Activated CD4-positive, alpha-beta T cell treated with anti-CD3 and anti-CD28 coated beads for 36 hours (primary cell): ENCODE results near the gene PAQR5. TPM values are rescaled to one million over a fixed set of nuclear protein-coding genes. Genes with fewer than 3 reads are reported as not detected.

ENCODE experiments used
- ATAC-seq: fragments of 200-7000 bp; cut with Tn5 transposase; one replicate; pipeline ENCODE4 v1.10.0; 2021; ENCODE audit warnings: mild to moderate bottlenecking, moderate library complexity
- CTCF ChIA-PET: fragments of 350-600 bp; sonication (Branson Sonifier 250); formaldehyde crosslinking; loops from one replicate; lab custom pipeline; 2021; ENCODE audit warnings: antibody characterized with exemption; lab: Charles Lee
- POLR2A ChIA-PET: fragments of 350-600 bp; sonication (Branson Sonifier 250); formaldehyde crosslinking; loops from one replicate; lab custom pipeline; 2021; ENCODE audit warnings: antibody characterized with exemption, inconsistent platforms; lab: Charles Lee
- DNase-seq: peaks from one replicate; pipeline ENCODE4 v3.0.0-alpha.2; 2020
- H3K27ac Mint-ChIP-seq: one replicate; pipeline ENCODE4 v1.8.0; 2021; ENCODE audit warnings: mixed read lengths
- H3K27me3 Mint-ChIP-seq: one replicate; pipeline ENCODE4 v1.8.0; 2021; ENCODE audit warnings: mixed read lengths
- H3K36me3 Mint-ChIP-seq: one replicate; pipeline ENCODE4 v1.8.0; 2021; ENCODE audit warnings: low read depth, mixed read lengths
- H3K4me1 Mint-ChIP-seq: one replicate; pipeline ENCODE4 v1.8.0; 2021; ENCODE audit warnings: mixed read lengths
- H3K4me3 Mint-ChIP-seq: one replicate; pipeline ENCODE4 v1.8.0; 2021; ENCODE audit warnings: mild to moderate bottlenecking, moderate library complexity, mixed read lengths
- H3K9me3 Mint-ChIP-seq: one replicate; pipeline ENCODE4 v1.8.0; 2021; ENCODE audit warnings: low read depth, mixed read lengths
- intact Hi-C, 2 experiments: fragments of 100-400 bp; cut with DNase I in 1 of 2; cut with micrococcal nuclease in 1 of 2; formaldehyde crosslinking; loops; one replicate each; pipeline versions ENCODE4 v1.14.2 to v1.15.1; 2022 to 2024; cut with DNase I, micrococcal nuclease
- total RNA-seq, 2 experiments: library from RNA; stranded (reverse); gene quantifications; one replicate each; pipeline ENCODE4 v1.2.3, GENCODE V29; 2021

The PAQR5 gene
- total RNA-seq, 2 experiments from 2014 or later: 0.05 TPM; not detected in 1

DNA sequence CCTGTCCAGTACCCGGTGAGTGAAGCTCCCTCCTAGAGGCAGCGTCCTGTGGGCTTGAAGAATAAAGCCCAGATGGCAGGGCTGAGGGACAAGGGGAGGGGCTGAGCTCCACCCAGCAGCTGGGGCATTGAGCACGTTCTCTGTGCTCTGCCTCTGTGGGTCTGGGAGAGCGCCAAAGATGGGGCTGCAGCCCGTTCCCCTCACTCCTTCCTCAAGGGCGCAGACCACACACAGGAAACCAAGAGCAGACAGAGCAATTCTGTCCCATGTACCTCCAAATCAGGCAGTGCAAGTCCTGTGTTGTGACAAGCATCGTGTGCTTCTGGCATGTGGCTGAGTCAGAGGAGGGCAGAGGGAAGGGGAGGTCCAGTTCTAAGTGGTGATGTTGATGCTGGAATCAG is 99.8 kb downstream of the PAQR5 start:
- Mint-ChIP-seq H3K4me3 (no peak overlapping the region), H3K9me3 (no peaks in the 10 kb centered on the region), H3K27ac (no peak overlapping the region), H3K4me1 (peaks cover 19% of the 10 kb centered on the region), H3K36me3 (no peaks in the 10 kb centered on the region), H3K27me3 (no peaks in the 10 kb centered on the region)
- CTCF ChIA-PET: no interaction called here
- ATAC-seq (no peak), DNase-seq (no peak)
- intact Hi-C loops: loop anchor here in 1 of 2 experiments (5.0 kb wide), 1 partner anchor 76 kb away; no protein-coding TSS in a partner anchor
- POLR2A ChIA-PET: no interaction called here

DNA sequence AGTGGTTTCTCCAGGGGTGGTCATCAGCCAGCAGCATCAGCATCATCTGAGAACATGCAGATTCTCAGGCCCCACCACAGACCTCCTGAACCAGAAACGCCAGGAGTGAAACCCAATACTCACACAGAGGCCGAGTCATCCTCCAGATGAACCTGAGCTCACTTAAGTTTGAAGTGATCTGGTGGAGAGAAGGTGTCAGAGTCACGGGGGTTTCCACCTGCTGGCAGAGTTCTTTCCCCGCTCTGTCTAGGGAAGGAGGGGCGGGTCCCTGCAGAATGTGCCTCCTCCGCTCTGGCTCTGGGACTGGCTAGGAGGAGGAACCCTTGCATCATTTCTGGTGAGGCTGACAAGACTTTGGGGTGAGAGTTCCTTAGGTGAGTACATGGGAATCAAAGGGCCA is 102.1 kb downstream of the PAQR5 start:
- ChIA-PET CTCF (interaction anchor here (0.6 to 1.0 kb wide), 2 partner anchors 293 to 341 kb away, joined by 4 read pairs; no protein-coding TSS in a partner anchor), POLR2A (no interaction called here)
- Mint-ChIP-seq H3K4me3 (no peak overlapping the region), H3K4me1 (peaks cover 12% of the 10 kb centered on the region), H3K27me3 (no peaks in the 10 kb centered on the region), H3K36me3 (no peaks in the 10 kb centered on the region), H3K27ac (no peak overlapping the region), H3K9me3 (no peaks in the 10 kb centered on the region)
- intact Hi-C loops: no loop called here
- ATAC-seq (peak; percentile 97), DNase-seq (peak; percentile 71)

DNA sequence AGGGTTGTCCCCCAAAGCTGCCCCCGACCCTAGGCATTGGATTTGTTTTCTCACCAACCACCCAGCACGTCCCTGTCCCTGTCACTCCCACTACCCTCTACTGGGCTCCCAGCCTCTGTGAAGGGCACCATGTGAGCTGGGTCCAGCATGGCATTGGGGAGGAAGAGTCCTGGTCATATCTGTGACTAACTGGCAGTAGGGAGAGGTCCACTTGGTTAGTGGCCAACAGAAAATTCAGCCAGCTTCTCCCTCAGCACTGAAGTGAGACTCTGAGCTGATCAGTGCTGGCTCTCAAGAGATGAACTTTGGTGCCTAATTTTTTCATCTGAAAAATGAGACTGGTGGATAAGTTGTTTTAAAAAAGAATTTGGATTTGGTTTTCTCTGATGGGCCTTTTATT is 104.1 kb downstream of the PAQR5 start:
- no peak for ATAC-seq
- CTCF ChIA-PET: no interaction called here
- Mint-ChIP-seq H3K9me3 (no peaks in the 10 kb centered on the region), H3K36me3 (no peaks in the 10 kb centered on the region), H3K27me3 (peaks cover 3% of the 10 kb centered on the region), H3K4me3 (no peak overlapping the region), H3K4me1 (peaks cover 12% of the 10 kb centered on the region), H3K27ac (no peak overlapping the region)
- no peak for DNase-seq
- POLR2A ChIA-PET: no interaction called here
- intact Hi-C loops: no loop called here

DNA sequence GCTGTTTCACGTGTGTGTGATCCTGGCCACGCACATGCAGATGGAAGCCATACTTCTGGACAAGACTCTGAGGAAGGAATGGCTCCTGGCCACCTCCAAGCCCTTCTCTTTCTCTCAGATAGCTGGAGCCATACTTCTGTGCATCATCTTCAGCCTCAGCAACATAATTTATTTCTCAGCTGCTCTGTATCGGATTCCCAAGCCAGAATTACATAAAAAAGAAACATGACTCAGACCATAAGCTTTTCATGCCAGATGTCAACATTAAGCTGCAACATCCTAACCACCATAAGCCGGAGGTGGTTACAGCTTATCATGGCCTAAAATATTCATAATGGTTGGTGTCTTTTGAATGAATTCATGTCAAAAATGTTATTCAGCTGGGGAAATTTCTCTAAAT is 104.9 kb downstream of the PAQR5 start:
- no peak for ATAC-seq
- intact Hi-C loops: no loop called here
- Mint-ChIP-seq H3K4me3 (no peak overlapping the region), H3K36me3 (no peaks in the 10 kb centered on the region), H3K9me3 (no peaks in the 10 kb centered on the region), H3K4me1 (peaks cover 10% of the 10 kb centered on the region), H3K27me3 (peaks cover 4% of the 10 kb centered on the region), H3K27ac (no peak overlapping the region)
- POLR2A ChIA-PET: interaction anchor here (0.6 kb wide), 1 partner anchor 1134 kb away, joined by 4 read pairs; no protein-coding TSS in a partner anchor
- DNase-seq: no peak
- CTCF ChIA-PET: interaction anchor here (1.6 to 1.8 kb wide), 2 partner anchors 9 to 15 kb away, joined by 5 to 7 read pairs; no protein-coding TSS in a partner anchor

DNA sequence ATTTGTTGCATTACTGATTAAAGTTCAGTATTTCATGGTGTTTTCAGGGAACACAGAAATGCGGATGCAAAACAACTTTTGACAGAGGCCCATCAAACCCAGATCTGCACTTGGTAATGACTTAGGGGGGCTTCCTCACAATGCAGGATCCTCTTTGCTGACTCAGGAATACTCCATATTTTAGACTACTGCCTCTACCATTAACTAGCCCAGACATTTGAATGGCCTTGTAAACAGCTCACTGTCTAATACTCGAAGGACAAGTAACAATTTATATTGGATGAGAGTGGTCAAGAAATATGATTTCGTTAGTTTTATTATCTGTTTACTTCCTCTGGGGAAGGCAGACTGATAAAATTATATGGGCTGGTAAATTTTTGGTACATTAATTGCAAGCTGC is 106.4 kb downstream of the PAQR5 start:
- CTCF ChIA-PET: interaction anchor here (0.9 to 2.3 kb wide), 2 partner anchors 10 to 13 kb away, joined by 3 to 8 read pairs; no protein-coding TSS in a partner anchor
- Mint-ChIP-seq H3K9me3 (no peaks in the 10 kb centered on the region), H3K4me1 (peaks cover 11% of the 10 kb centered on the region), H3K4me3 (no peak overlapping the region), H3K27me3 (peaks cover 4% of the 10 kb centered on the region), H3K36me3 (no peaks in the 10 kb centered on the region), H3K27ac (no peak overlapping the region)
- POLR2A ChIA-PET: no interaction called here
- intact Hi-C loops: no loop called here
- DNase-seq: no peak
- ATAC-seq: no peak

DNA sequence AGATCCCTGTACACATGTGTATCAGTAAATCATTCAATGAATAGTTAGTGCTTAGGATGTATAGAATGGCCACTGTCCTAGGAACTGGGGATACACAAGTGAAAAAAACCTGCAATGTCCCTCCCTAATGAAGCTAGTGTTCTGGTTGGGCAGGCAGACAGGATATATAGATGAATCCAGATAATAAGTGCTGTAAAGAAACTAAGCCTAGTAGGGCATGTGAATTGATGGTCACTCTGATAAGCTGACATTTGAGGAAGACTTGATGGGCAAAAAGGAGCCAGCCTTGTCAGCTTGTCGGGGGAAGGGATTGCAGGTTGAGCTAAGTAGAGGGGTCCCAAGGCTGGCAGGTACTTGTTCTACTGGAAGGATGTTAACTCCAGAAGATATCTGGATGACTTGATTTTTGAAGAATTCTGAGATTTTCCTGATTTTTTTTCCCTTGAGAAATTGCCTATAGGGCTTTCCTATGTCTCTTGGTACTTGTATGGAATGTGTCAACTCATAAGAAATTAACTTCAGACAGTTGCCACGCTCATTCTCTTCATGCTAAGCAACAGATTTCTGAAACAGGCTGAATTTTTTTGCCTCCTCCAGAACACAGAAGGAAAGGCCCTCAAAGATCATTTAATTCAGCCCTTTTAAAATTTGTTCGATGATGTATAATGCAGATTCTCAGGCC is 109.1 kb downstream of the PAQR5 start:
- ATAC-seq: no peak

DNA sequence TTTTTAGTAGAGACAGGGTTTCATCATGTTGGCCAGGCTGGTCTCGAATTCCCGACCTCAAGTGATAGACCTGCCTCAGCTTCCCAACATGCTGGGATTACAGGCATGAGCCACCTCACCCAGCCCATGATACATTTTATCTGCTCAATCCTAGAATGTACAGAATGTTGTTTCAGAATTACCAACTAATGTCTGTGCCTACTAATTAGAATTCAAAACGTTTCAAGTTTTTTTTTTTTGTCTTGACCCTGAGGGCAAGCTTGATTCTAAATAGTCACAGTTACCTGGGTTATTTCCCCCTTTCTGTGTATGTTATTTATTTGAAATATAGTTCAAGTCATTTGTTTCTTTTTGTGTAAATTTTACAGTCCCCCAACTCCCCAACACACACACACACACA is 110.1 kb downstream of the PAQR5 start:
- Mint-ChIP-seq H3K4me1 (peaks cover 7% of the 10 kb centered on the region), H3K27me3 (peaks cover 4% of the 10 kb centered on the region), H3K4me3 (no peak overlapping the region), H3K27ac (no peak overlapping the region), H3K36me3 (no peaks in the 10 kb centered on the region), H3K9me3 (no peaks in the 10 kb centered on the region)
- ChIA-PET POLR2A (no interaction called here), CTCF (interaction anchor here (0.6 to 1.1 kb wide), 2 partner anchors 14 to 89 kb away, joined by 3 read pairs; no protein-coding TSS in a partner anchor)
- intact Hi-C loops: no loop called here
- ATAC-seq (no peak), DNase-seq (no peak)

More for the DNA sequence above, 109.1 kb downstream of the PAQR5 start:
- CTCF ChIA-PET: interaction anchor here (0.6 to 1.1 kb wide), 2 partner anchors 13 to 15 kb away, joined by 3 read pairs; no protein-coding TSS in a partner anchor
- H3K27me3 Mint-ChIP-seq: peaks cover 4% of the 10 kb centered on the region
- H3K9me3 Mint-ChIP-seq: no peaks in the 10 kb centered on the region
- no peak for DNase-seq
- H3K36me3 Mint-ChIP-seq: no peaks in the 10 kb centered on the region
- intact Hi-C loops: no loop called here
- no peak overlapping the region for H3K27ac Mint-ChIP-seq
- H3K4me3 Mint-ChIP-seq: no peak overlapping the region
- POLR2A ChIA-PET: no interaction called here
- peaks cover 2% of the 10 kb centered on the region for H3K4me1 Mint-ChIP-seq

DNA sequence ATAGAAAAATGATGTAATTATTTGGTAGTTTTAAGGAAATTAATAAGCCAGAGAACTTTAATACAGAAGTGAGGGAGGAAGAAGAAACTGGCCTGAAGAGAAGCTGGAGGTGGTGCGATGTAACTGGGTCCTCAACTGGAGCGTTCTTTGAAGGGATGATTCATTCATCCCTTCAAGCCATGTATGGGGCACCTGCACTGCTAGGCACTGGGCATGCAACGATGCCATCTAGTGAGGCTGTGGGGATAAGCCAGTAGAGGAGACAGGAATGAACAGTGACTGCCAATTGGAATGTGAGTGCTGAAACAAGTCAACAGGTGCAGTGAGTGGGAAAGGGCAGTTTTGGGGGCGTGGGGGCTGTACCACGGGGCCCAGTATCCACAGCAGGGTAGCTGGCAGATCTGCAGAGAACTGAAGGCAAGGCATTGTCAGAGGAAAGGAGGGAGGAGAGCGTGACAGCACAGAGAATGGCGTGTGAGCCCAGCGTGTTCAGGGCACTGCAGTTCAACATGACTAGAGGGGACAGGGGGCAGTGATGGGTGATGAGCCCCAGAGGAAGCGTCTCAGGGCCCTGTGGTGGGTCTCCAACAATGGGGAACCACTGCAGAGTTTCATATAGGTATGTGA is 111.6 kb downstream of the PAQR5 start:
- H3K4me1 Mint-ChIP-seq: peaks cover 11% of the 10 kb centered on the region
- DNase-seq (peak; percentile 73), ATAC-seq (peak; percentile 69)
- no peak overlapping the region for H3K4me3 Mint-ChIP-seq
- H3K36me3 Mint-ChIP-seq: peaks cover 4% of the 10 kb centered on the region
- peaks cover 5% of the 10 kb centered on the region for H3K27me3 Mint-ChIP-seq
- intact Hi-C loops: loop anchor here in 1 of 2 experiments (1.0 to 5.0 kb wide), 4 partner anchors 250 to 593 kb away; partner anchors contain the start of gene GLCE
- ChIA-PET POLR2A (interaction anchor here (0.6 kb wide), 2 partner anchors 17 to 63 kb away, joined by 3 to 6 read pairs; no protein-coding TSS in a partner anchor), CTCF (interaction anchor here (0.6 to 2.5 kb wide), 2 partner anchors 14 to 16 kb away, joined by 4 to 10 read pairs; no protein-coding TSS in a partner anchor)
- H3K27ac Mint-ChIP-seq: no peak overlapping the region
- no peaks in the 10 kb centered on the region for H3K9me3 Mint-ChIP-seq

DNA sequence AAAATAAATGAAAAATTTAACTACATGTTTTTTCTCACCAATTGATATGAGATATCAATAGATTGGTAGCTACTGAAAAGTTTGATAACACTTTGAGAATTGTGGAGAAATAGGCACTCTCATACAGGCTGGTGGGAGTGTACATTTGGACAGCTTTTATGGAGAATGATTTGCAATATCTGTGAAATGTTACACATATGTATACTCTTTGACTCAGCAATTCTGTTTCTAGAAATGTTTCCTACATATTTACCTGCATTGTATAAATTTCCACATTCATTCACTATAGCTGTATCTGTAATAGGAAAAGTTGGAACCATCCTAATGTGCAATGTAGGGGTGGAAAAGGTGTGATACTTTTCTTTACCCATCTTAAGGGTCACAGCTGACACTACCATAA is 113.6 kb downstream of the PAQR5 start:
- Mint-ChIP-seq H3K4me1 (peaks cover 13% of the 10 kb centered on the region), H3K36me3 (peaks cover 13% of the 10 kb centered on the region), H3K4me3 (no peak overlapping the region), H3K27ac (no peak overlapping the region), H3K9me3 (no peaks in the 10 kb centered on the region), H3K27me3 (peaks cover 7% of the 10 kb centered on the region)
- ATAC-seq (no peak), DNase-seq (no peak)
- intact Hi-C loops: loop anchor here in 1 of 2 experiments (5.0 kb wide), 2 partner anchors 345 to 595 kb away; no protein-coding TSS in a partner anchor
- ChIA-PET POLR2A (no interaction called here), CTCF (interaction anchor here (0.8 to 2.5 kb wide), 4 partner anchors 18 to 353 kb away, joined by 3 to 10 read pairs (median 4); no protein-coding TSS in a partner anchor)

DNA sequence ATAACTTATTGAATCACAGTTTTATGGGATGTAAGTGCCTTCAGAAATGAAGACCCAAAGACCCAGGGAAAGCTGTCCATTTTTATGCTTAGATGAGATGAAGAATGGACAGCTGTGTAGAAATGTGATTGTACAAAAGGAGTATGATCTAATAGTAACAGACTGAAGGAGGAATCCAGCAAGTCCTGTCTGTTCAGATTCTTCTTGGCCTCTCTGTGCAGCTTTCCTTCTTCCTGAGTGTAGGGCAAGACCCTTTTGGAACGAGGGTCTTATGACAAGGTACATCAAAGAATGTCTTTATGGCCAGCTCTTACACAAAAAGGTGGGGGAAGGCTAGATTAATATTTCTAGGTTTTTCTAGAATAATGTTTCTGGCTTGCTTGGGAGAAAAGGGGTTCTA is 114.0 kb downstream of the PAQR5 start:
- intact Hi-C loops: loop anchor here in 1 of 2 experiments (5.0 kb wide), 2 partner anchors 345 to 595 kb away; no protein-coding TSS in a partner anchor

More for the DNA sequence above, 114.0 kb downstream of the PAQR5 start:
- H3K27me3 Mint-ChIP-seq: peaks cover 6% of the 10 kb centered on the region
- peaks cover 13% of the 10 kb centered on the region for H3K4me1 Mint-ChIP-seq
- CTCF ChIA-PET: interaction anchor here (1.2 to 2.5 kb wide), 2 partner anchors 18 to 55 kb away, joined by 3 to 10 read pairs; no protein-coding TSS in a partner anchor
- H3K4me3 Mint-ChIP-seq: no peak overlapping the region
- ATAC-seq (no peak), DNase-seq (no peak)
- H3K9me3 Mint-ChIP-seq: no peaks in the 10 kb centered on the region
- POLR2A ChIA-PET: no interaction called here
- H3K27ac Mint-ChIP-seq: no peak overlapping the region
- H3K36me3 Mint-ChIP-seq: peaks cover 17% of the 10 kb centered on the region
